Stomach (tissue), 9 donors: Measurements from ENCODE around the gene PHOX2A. TPM values are rescaled to one million over a fixed set of nuclear protein-coding genes. Genes with fewer than 3 reads are reported as not detected.

Source experiments
- DNase-seq, 2 donors: peaks; one replicate each; pipeline versions ENCODE4 v3.0.0 to v3.0.0-alpha.2; 2013 to 2019
- H3K27ac ChIP-seq, 5 donors: fragments of 200-600 bp in 4 of 5; sonication (generic) in 4 of 5; one replicate each; pipeline ENCODE4 v1.5.1; 2013 to 2019; ENCODE audit warnings: mild to moderate bottlenecking in 1 of 5, moderate library complexity in 1 of 5
- H3K27me3 ChIP-seq, 3 donors: fragments of 200-600 bp; sonication (generic); one replicate each; pipeline ENCODE4 v1.5.1; 2017 to 2019; ENCODE audit warnings: mixed run types in 1 of 3
- H3K36me3 ChIP-seq, 4 donors: fragments of 200-600 bp; sonication (generic); 1 replicate in 3 of 4; 2 replicates in 1 of 4; pipeline ENCODE4 v1.5.1; 2016 to 2019
- H3K4me1 ChIP-seq, 4 donors: fragments of 200-600 bp; sonication (generic); one replicate each; pipeline ENCODE4 v1.5.1; 2016 to 2019
- H3K4me3 ChIP-seq, 4 donors: fragments of 200-600 bp; sonication (generic) in 3 of 4; one replicate each; pipeline ENCODE4 v1.5.1; 2016 to 2019; ENCODE audit warnings: mild to moderate bottlenecking in 1 of 4
- H3K9me3 ChIP-seq, 4 donors: fragments of 200-600 bp; sonication (generic); one replicate each; pipeline ENCODE4 v1.5.1; 2016 to 2019
- EP300 ChIP-seq: sonication (generic); formaldehyde crosslinking; IDR thresholded peaks from one replicate; pipeline ENCODE4 v1.6.1; 2017; ENCODE audit warnings: antibody characterized with exemption
- POLR2A ChIP-seq, 4 donors: fragments of 450-650 bp; IDR thresholded peaks; one replicate each; pipeline ENCODE4 v1.6.1; 2016; ENCODE audit warnings: antibody characterized with exemption in 4 of 4, control low read depth in 2 of 4, mild to moderate bottlenecking in 1 of 4, moderate library complexity in 1 of 4
- POLR2AphosphoS5 ChIP-seq, 3 donors: sonication (generic); formaldehyde crosslinking; IDR thresholded peaks; one replicate each; pipeline ENCODE4 v1.6.1; 2016; ENCODE audit warnings: antibody characterized with exemption in 3 of 3
- WGBS, 5 donors: extraction: QIAGEN DNeasy Blood & Tissue Kit in 3 of 5; methylation state at CpG; one replicate each; pipeline versions ENCODE4 v1.1.5 to v1.1.7; 2013 to 2018; 5-methylcytosine and 5-hydroxymethylcytosine counted together
- intact Hi-C: fragments of 100-400 bp; cut with DNase I; formaldehyde crosslinking; loops from one replicate; pipeline ENCODE4 v1.15.1; 2023; ENCODE audit warnings: low total_unique reads
- polyA plus RNA-seq, 3 donors: library from polyadenylated mRNA; stranded (reverse); fragments of 200-250 nt; gene quantifications; one replicate each; pipeline ENCODE4 v1.2.3, GENCODE V29; 2013
- total RNA-seq, 5 donors: library from RNA; depleted of rRNA; stranded (reverse); fragments of >200 nt; gene quantifications; one replicate each; pipeline versions ENCODE4 v1.1.0 to v1.2.3, GENCODE V29; 2014 to 2016
- TF ChIP-seq, protein P1 (sequence below), 7 experiments: fragments of 450-650 bp in 4 of 7; fragments of 200-600 bp in 3 of 7; sonication (generic) in 3 of 7; IDR thresholded peaks; one replicate each; pipeline ENCODE4 v1.5.1; 2016 to 2019; ENCODE audit warnings: antibody characterized with exemption in 7 of 7, control low read depth in 2 of 7, mild to moderate bottlenecking in 1 of 7
- donor health status: healthy with polysubstance abuse.
- donor health status: Bipolar disorder and iron deficiency.
- donor health status: healthy.

Gene PHOX2A
- total and polyA plus RNA-seq, 8 donors, result 0.53 TPM; not detected in 7

DNA sequence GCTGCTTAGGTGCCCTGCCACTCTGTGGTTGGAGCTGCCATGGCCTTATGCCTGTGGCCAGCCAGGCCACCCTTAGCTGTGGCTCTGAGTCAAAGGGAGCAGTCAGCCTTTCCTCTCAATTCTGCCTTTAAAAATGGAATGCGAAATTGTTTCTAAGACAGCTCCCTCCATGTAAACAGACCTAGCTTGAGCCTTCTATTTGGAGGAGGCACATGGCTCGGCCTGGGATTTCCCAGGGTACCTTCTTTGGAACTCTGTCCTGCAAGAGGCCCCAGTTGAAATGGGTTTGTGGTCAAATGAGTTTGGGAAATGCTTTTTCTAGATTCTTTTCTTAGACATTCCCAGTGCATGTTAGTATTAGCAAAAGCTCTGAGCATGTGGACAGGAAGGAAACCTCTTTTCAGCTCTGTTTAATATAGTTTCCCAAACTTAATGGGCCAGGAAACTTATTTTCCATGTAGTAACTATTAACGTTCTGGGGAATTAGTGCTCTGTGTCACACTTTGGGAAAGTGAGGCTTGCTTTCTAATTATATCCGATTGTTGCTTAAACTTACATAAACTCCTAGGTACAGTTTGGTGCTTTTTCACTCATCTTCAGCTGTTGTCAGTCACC is 7.8 kb downstream of the PHOX2A start:
- peaks cover 0 to 22% (median 9%) of the 10 kb centered on the region in 3 donors for H3K27me3 ChIP-seq
- H3K36me3 ChIP-seq, result peaks cover 61 to 74% (median 69%) of the 10 kb centered on the region in 4 donors
- H3K27ac ChIP-seq, result peak overlapping the region in 2 of 5 donors; percentile 49 to 51
- TF ChIP-seq EP300 (no peak), POLR2A (IDR thresholded peaks at IDR 0.05) (no peak)
- no peak overlapping the region for H3K4me3 ChIP-seq
- H3K9me3 ChIP-seq, result no peaks in the 10 kb centered on the region
- intact Hi-C loops, result no loop called here
- peaks cover 23 to 63% (median 52%) of the 10 kb centered on the region in 4 donors for H3K4me1 ChIP-seq
- DNase-seq, result no peak
- WGBS, 5 donors, result 40 to 73% (median 65%) methylated on average over 4 of the region's 4 CpGs

DNA sequence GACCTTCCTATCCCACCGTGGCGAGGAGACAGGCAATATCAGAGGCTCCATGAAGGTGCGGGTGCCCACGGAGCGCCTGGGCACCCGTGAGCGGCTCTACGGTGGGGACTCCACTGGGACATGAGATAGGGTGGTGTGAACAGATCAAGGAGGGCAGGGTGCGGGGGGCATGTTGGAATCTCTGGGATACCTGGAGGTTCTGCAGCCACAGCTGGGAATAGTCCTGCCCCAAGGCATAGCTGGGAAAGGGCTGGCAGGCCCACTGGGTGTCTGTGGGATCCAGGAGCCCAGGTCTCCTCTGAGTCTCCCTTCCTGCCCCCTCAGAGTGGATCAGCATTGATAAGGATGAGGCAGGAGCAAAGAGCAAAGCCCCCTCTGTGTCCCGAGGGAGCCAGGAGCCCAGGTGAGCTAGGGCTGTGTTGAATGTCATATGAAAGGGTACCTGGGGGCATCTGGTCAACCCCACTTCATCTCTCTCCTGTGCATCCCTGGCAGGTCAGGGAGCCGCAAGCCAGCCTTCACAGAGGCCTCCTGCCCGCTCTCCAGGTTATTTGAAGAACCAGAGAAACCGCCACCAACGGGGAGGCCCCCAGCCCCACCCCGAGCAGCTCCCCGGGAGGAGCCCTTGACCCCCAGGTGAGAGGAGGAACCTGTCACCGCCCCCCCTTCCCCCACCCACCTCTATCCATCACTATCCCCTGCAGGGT is 8.5 kb downstream of the PHOX2A start:
- Histone ChIP-seq H3K36me3 (peaks cover 68 to 81% (median 76%) of the 10 kb centered on the region in 4 donors), H3K4me1 (peaks cover 17 to 56% (median 45%) of the 10 kb centered on the region in 4 donors), H3K27ac (peak overlapping the region in 2 of 5 donors; percentile 49 to 51), H3K9me3 (no peaks in the 10 kb centered on the region), H3K27me3 (peaks cover 0 to 15% (median 2%) of the 10 kb centered on the region in 3 donors), H3K4me3 (no peak overlapping the region)
- 81 to 92% (median 88%) methylated on average over 13 to 17 of the region's 17 CpGs for WGBS, 5 donors
- no peak for TF ChIP-seq POLR2AphosphoS5 (IDR thresholded peaks at IDR 0.05)
- TF ChIP-seq POLR2A (IDR thresholded peaks at IDR 0.05), result no peak
- TF ChIP-seq EP300, result no peak
- TF ChIP-seq, protein P1, sequence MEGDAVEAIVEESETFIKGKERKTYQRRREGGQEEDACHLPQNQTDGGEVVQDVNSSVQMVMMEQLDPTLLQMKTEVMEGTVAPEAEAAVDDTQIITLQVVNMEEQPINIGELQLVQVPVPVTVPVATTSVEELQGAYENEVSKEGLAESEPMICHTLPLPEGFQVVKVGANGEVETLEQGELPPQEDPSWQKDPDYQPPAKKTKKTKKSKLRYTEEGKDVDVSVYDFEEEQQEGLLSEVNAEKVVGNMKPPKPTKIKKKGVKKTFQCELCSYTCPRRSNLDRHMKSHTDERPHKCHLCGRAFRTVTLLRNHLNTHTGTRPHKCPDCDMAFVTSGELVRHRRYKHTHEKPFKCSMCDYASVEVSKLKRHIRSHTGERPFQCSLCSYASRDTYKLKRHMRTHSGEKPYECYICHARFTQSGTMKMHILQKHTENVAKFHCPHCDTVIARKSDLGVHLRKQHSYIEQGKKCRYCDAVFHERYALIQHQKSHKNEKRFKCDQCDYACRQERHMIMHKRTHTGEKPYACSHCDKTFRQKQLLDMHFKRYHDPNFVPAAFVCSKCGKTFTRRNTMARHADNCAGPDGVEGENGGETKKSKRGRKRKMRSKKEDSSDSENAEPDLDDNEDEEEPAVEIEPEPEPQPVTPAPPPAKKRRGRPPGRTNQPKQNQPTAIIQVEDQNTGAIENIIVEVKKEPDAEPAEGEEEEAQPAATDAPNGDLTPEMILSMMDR (IDR thresholded peaks at IDR 0.05), result no peak
- DNase-seq, result no peak
- intact Hi-C loops, result no loop called here

DNA sequence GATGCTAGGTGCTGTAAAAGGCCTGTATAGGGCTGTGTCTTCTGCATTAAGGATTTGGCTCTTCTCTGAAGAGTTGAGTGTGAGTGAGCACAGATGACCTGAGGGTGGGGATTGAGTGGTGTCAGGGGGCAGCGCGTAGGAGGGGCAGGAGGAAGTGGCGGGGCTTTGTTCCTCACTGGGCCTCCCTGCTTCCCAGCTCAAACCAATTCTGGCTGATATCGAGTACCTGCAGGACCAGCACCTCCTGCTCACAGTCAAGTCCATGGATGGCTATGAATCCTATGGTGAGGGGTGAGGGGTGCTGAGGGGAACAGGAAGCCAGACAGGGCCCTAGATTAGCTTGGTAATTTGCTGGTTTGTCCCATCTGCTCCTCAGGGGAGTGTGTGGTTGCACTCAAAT is 9.1 kb downstream of the PHOX2A start:
- Histone ChIP-seq H3K27me3 (peaks cover 0 to 10% (median 0%) of the 10 kb centered on the region in 3 donors), H3K27ac (no peak overlapping the region), H3K4me1 (peaks cover 12 to 51% (median 39%) of the 10 kb centered on the region in 4 donors), H3K9me3 (no peaks in the 10 kb centered on the region), H3K36me3 (peaks cover 73 to 87% (median 82%) of the 10 kb centered on the region in 4 donors), H3K4me3 (no peak overlapping the region)
- intact Hi-C loops, result no loop called here
- WGBS, 5 donors, result 85 to 98% (median 93%) methylated on average over 4 of the region's 4 CpGs
- TF ChIP-seq, protein P1 (IDR thresholded peaks at IDR 0.05), result no peak
- TF ChIP-seq POLR2AphosphoS5 (IDR thresholded peaks at IDR 0.05) (no peak), EP300 (no peak), POLR2A (IDR thresholded peaks at IDR 0.05) (no peak)
- DNase-seq, result no peak

DNA sequence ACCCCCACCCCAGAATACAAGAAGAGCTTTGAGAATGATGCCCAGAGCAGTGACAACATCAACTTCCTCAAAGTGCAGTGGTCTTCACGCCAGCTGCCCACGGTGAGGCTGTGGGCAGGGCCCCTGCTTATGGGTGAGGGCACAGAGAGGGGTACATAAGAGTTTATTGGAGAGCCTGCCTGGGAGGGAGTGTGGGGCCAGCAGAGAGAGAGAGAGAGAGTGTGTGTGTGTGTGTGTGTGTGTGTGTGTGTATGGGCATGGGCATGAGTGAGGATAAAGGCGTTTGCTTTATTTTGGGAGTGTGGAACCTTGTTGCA is 9.5 kb downstream of the PHOX2A start:
- no peak for DNase-seq
- Histone ChIP-seq H3K4me3 (no peak overlapping the region), H3K27me3 (peaks cover 0 to 5% (median 0%) of the 10 kb centered on the region in 3 donors), H3K36me3 (peaks cover 78 to 91% (median 86%) of the 10 kb centered on the region in 4 donors), H3K9me3 (no peaks in the 10 kb centered on the region), H3K4me1 (peaks cover 8 to 46% (median 35%) of the 10 kb centered on the region in 4 donors), H3K27ac (no peak overlapping the region)
- 77 to 84% (median 80%) methylated on average over 3 of the region's 3 CpGs for WGBS, 5 donors
- TF ChIP-seq EP300 (no peak), POLR2A (IDR thresholded peaks at IDR 0.05) (no peak), POLR2AphosphoS5 (IDR thresholded peaks at IDR 0.05) (no peak)
- TF ChIP-seq, protein P1 (IDR thresholded peaks at IDR 0.05), result no peak
- intact Hi-C loops, result no loop called here
